K562 (cell line): ENCODE measurements around the gene ANTKMT. TPM values are rescaled to one million over a fixed set of nuclear protein-coding genes. Genes with fewer than 3 reads are reported as not detected.

Experiments used
- ARHGAP35 ChIP-seq: fragments of 450-650 bp; IDR thresholded peaks from 2 replicates; pipeline ENCODE4 v1.6.1; 2018; ENCODE audit not compliant: partially characterized antibody
- BRD9 ChIP-seq: fragments of 450-650 bp; IDR thresholded peaks from 2 replicates; pipeline ENCODE4 v1.6.1; 2018; ENCODE audit warnings: low read depth; ENCODE audit not compliant: partially characterized antibody
- CTBP1 ChIP-seq: fragments of 450-650 bp; IDR thresholded peaks from 2 replicates; pipeline ENCODE4 v1.6.1; 2016; ENCODE audit warnings: borderline replicate concordance
- DNMT1 ChIP-seq: fragments of 450-650 bp; IDR thresholded peaks from 2 replicates; pipeline ENCODE4 v1.6.1; 2016; ENCODE audit warnings: antibody characterized with exemption, mild to moderate bottlenecking
- ELF4 ChIP-seq: fragments of 450-650 bp; formaldehyde crosslinking; IDR thresholded peaks from 2 replicates; pipeline ENCODE4 v1.4.0; 2022; ENCODE audit warnings: missing genetic modification characterization
- HDGF ChIP-seq: fragments of 450-650 bp; IDR thresholded peaks from 2 replicates; pipeline ENCODE4 v1.6.1; 2016
- NKRF ChIP-seq: fragments of 450-650 bp; IDR thresholded peaks from 2 replicates; pipeline ENCODE4 v1.6.1; 2016; ENCODE audit warnings: borderline replicate concordance
- PCBP1 ChIP-seq: fragments of 200-400 bp; formaldehyde crosslinking; IDR thresholded peaks from 2 replicates; pipeline ENCODE4 v1.6.1; 2018; ENCODE audit warnings: mild to moderate bottlenecking, low read depth, low read length; ENCODE audit not compliant: poor library complexity, severe bottlenecking
- TAF7 ChIP-seq: fragments of 450-650 bp; IDR thresholded peaks from 2 replicates; pipeline ENCODE4 v1.6.1; 2016; ENCODE audit warnings: missing genetic modification characterization, missing compliant biosample characterization
- TOE1 ChIP-seq, 2 experiments: fragments of 450-650 bp in 1 of 2; sonication (generic) in 1 of 2; formaldehyde crosslinking in 1 of 2; IDR thresholded peaks; 2 replicates each; pipeline versions ENCODE4 v1.7.1 to v1.8.0; 2016 to 2022; ENCODE audit warnings: borderline replicate concordance in 2 of 2, mild to moderate bottlenecking in 2 of 2, antibody characterized with exemption in 1 of 2, inconsistent platforms in 1 of 2, low read depth in 1 of 2, missing genetic modification reagents in 1 of 2, moderate library complexity in 1 of 2
- XRCC4 ChIP-seq: IDR thresholded peaks from one replicate; pipeline ENCODE4 v1.6.1; 2011; ENCODE audit not compliant: insufficient read depth, insufficient read length; ENCODE audit errors: extremely low read depth
- ZBTB12 ChIP-seq: fragments of 250-450 bp; sonication (Bioruptor Pico); IDR thresholded peaks from 2 replicates; pipeline ENCODE4 v1.4.0; 2020
- ZFX ChIP-seq: sonication (generic); formaldehyde crosslinking; IDR thresholded peaks from 2 replicates; pipeline ENCODE4 v1.8.0; 2022; ENCODE audit warnings: mild to moderate bottlenecking, missing genetic modification reagents, moderate library complexity
- ZNF347 ChIP-seq: fragments of 450-650 bp; formaldehyde crosslinking; IDR thresholded peaks from 2 replicates; pipeline ENCODE4 v1.4.0; 2020; ENCODE audit warnings: low read depth, mild to moderate bottlenecking, moderate library complexity
- ZNF699 ChIP-seq: fragments of 250-450 bp; sonication (Bioruptor Pico); IDR thresholded peaks from 2 replicates; pipeline ENCODE4 v1.8.0; 2021; ENCODE audit warnings: mild to moderate bottlenecking, moderate library complexity; ENCODE audit not compliant: insufficient replicate concordance
- polyA plus RNA-seq, 8 experiments: library from polyadenylated mRNA; depleted of rRNA in 4 of 8; stranded (reverse) in 5 of 8; unstranded in 3 of 8; fragments of >200 nt; fragmentation: Nextera tagmentation in 2 of 8; fragmentation: Illumina TruSeq in 1 of 8; extraction: Ambion mirVana in 2 of 8; extraction: Trizol in 1 of 8; gene quantifications; 2 replicates each; pipeline versions ENCODE4 v1.2.1 to v1.2.3, GENCODE V29; 2011 to 2014; ENCODE audit warnings: inconsistent platforms in 1 of 8, missing spikeins in 1 of 8
- total RNA-seq, 7 experiments: library from RNA; depleted of rRNA in 6 of 7; stranded (reverse); fragments of >200 nt in 6 of 7; fragmentation: Illumina TruSeq in 2 of 7; extraction: Trizol in 2 of 7; gene quantifications; 2 replicates each; pipeline versions ENCODE4 v1.2.1 to v1.2.3, GENCODE V29; 2011 to 2021; ENCODE audit warnings: low replicate concordance in 1 of 7
- TF ChIP-seq, protein P1 (sequence below), 2 experiments: fragments of 450-650 bp; IDR thresholded peaks; 2 replicates each; pipeline ENCODE4 v1.6.1; 2016; ENCODE audit warnings: mild to moderate bottlenecking in 2 of 2, borderline replicate concordance in 1 of 2, low read depth in 1 of 2, moderate library complexity in 1 of 2

ANTKMT gene
- total and polyA plus RNA-seq, 9 of the 15 experiments (the other 6 are each of a cell fraction or from before 2014, with no cell fraction given): 0.58 to 217 (median 19.1) TPM

DNA sequence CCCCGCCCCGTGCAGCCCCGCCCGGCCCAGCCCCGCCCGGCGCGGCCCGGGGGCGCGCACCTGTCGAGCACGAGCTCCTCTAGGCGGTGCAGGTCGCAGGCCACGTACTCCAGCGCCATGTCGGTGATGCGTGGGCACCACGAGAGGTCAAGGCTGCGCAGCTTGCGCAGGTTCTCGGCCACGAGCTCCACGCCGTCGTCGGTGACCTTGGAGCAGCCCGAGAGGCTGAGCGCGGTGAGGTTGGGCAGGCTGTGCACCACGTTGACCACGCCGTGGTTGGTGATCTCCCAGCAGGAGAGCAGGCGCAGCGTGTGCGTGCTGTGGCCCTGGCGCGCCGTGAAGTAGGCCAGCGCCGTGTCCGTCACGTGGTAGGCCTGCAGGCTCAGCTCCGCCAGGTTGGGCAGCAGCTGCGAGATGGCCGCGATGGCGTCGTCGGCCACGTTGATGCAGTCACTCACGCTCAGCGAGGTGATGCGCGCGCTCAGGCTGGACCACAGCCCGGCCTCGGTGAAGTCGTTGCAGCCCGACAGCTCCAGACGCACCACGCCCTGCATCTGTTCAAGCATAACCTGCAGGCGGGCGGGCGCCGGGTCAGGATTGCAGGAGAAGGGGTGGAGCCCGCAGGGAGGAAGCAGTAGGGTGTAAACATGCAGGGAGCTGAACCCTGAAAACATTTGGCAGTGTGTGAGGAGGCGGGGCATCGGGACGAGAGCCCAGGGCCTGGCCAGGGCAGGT is 25.4 kb upstream of the ANTKMT start (continued):
- TF ChIP-seq NKRF (0 out of 2 replicates have a peak, but pooled peaks have one; percentile 37), ELF4 (CRISPR knock-in tag) (no peak), ZFX (CRISPR knock-in tag) (peak; percentile 79), XRCC4 (no peak), CTBP1 (peak; percentile 96), ZNF699 (CRISPR knock-in tag) (no peak), DNMT1 (no peak), ZBTB12 (CRISPR knock-in tag) (no peak), HDGF (no peak), ARHGAP35 (no peak), TAF7 (no peak), TOE1 (IDR thresholded peaks at IDR 0.05; ENCODE audit: borderline replicate concordance) (peak; percentile 66; the same call in 1 of the 2 replicates), TOE1 (CRISPR knock-in tag; IDR thresholded peaks at IDR 0.05; ENCODE audit: borderline replicate concordance, low read depth) (peak; percentile 89; the same call in 1 of the 2 replicates), BRD9 (no peak), PCBP1 (no peak), ZNF347 (no peak)
- TF ChIP-seq, protein P1, sequence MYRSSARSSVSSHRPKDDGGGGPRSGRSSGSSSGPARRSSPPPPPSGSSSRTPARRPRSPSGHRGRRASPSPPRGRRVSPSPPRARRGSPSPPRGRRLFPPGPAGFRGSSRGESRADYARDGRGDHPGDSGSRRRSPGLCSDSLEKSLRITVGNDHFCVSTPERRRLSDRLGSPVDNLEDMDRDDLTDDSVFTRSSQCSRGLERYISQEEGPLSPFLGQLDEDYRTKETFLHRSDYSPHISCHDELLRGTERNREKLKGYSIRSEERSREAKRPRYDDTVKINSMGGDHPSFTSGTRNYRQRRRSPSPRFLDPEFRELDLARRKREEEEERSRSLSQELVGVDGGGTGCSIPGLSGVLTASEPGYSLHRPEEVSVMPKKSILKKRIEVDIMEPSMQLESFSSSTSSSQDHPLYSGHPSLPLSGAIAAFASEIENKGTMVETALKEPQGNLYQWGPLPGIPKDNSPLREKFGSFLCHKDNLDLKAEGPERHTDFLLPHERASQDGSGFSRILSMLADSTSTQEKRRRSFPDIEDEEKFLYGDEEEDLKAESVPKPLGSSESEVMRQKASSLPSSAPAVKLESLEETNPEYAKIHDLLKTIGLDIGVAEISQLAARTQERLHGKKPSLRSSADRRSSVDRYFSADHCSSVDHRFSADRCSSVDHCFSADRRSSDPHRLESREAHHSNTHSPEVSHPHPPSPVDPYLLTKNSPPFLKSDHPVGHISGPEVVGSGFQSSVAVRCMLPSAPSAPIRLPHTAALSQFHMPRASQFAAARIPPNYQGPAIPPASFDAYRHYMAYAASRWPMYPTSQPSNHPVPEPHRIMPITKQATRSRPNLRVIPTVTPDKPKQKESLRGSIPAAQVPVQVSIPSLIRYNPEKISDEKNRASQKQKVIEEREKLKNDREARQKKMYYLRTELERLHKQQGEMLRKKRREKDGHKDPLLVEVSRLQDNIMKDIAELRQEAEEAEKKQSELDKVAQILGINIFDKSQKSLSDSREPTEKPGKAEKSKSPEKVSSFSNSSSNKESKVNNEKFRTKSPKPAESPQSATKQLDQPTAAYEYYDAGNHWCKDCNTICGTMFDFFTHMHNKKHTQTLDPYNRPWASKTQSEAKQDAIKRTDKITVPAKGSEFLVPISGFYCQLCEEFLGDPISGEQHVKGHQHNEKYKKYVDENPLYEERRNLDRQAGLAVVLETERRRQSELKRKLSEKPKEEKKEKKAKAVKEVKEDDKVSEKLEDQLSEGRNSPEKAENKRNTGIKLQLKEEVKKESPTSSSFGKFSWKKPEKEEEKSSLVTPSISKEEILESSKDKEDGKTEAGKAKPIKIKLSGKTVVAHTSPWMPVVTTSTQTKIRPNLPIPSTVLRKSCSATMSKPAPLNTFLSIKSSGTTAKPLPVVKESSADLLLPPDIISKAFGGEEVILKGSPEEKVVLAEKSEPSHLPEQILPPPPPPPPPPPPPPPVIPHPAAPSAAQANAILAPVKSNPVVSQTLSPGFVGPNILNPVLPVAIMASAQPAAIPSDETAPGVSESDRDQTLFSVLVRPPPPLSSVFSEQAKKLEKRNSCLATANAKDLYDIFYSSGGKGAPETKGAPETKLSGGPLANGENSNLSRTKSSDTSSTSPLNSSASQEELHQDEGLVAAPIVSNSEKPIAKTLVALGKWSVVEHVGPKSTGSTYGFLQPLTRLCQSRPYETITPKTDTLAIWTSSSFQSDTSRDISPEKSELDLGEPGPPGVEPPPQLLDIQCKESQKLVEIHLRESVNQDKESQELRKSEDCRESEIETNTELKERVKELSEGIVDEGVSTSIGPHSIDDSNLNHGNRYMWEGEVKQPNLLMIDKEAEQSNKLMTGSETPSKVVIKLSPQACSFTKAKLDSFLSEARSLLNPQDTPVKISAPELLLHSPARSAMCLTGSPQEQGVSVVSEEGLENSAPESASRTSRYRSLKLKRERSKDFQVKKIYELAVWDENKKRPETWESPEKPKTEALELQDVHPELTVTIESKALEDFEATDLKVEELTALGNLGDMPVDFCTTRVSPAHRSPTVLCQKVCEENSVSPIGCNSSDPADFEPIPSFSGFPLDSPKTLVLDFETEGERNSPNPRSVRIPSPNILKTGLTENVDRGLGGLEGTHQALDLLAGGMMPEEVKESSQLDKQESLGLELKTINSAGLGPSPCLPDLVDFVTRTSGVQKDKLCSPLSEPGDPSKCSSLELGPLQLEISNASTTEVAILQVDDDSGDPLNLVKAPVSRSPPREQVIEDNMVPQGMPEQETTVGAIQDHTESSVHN (IDR thresholded peaks at IDR 0.05; ENCODE audit: borderline replicate concordance in 1 of 2, low read depth in 1 of 2): no peak
